Measurements from ENCODE around the gene PAMR1. TPM values are rescaled to one million over a fixed set of nuclear protein-coding genes. Genes with fewer than 3 reads are reported as not detected.

Gene PAMR1
- total RNA-seq, 1 experiment from 2014 or later, result 17.9 TPM

DNA sequence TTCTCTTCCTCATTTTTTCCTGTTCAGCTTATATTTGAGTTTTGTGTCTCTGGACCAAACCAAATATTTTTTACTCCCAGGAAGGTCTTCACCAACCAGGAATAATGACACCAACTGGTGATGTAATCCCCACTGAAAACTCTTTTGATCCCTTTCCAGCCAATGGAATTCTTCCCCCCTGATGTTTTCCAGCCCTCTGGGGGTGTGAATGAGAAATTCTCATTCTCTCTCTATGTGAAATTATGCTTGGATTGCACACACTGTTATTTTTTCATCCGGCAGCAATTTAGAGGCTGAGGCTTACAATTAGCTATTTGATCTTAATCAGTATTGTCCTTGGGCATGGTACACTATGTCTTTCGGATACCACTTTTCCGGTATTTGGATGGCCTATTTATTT is 66.6 kb downstream of the PAMR1 start:
- Mint-ChIP-seq H3K27me3 (ENCODE audit: insufficient read depth, unreplicated experiment) (peaks cover 11% of the 10 kb centered on the region), H3K9me3 (ENCODE audit: unreplicated experiment) (no peaks in the 10 kb centered on the region), H3K36me3 (ENCODE audit: insufficient read depth, unreplicated experiment) (no peaks in the 10 kb centered on the region), H3K27ac (ENCODE audit: unreplicated experiment) (no peak overlapping the region), H3K4me1 (ENCODE audit: low read depth, unreplicated experiment) (no peaks in the 10 kb centered on the region), H3K4me3 (ENCODE audit: unreplicated experiment) (no peak overlapping the region)
- Histone ChIP-seq H3K4me3 (ENCODE audit: low read depth, low read length) (no peak overlapping the region), H3K4me1 (no peaks in the 10 kb centered on the region), H3K27me3 (replicated peaks; ENCODE audit: control insufficient read depth, insufficient read depth, low read length) (no peaks in the 10 kb centered on the region), H3K9me3 (no peaks in the 10 kb centered on the region), H3K36me3 (ENCODE audit: control insufficient read depth, insufficient read depth, low read length) (no peaks in the 10 kb centered on the region)
- intact Hi-C loops (cut with micrococcal nuclease; ENCODE audit: unreplicated experiment), result no loop called here
- BruUV-seq (replicated peaks), result no TSS peak
- no peak for DNase-seq
- POLR2A ChIA-PET, result no interaction called here
- CTCF ChIA-PET, result no interaction called here
- TF ChIP-seq, protein P1, sequence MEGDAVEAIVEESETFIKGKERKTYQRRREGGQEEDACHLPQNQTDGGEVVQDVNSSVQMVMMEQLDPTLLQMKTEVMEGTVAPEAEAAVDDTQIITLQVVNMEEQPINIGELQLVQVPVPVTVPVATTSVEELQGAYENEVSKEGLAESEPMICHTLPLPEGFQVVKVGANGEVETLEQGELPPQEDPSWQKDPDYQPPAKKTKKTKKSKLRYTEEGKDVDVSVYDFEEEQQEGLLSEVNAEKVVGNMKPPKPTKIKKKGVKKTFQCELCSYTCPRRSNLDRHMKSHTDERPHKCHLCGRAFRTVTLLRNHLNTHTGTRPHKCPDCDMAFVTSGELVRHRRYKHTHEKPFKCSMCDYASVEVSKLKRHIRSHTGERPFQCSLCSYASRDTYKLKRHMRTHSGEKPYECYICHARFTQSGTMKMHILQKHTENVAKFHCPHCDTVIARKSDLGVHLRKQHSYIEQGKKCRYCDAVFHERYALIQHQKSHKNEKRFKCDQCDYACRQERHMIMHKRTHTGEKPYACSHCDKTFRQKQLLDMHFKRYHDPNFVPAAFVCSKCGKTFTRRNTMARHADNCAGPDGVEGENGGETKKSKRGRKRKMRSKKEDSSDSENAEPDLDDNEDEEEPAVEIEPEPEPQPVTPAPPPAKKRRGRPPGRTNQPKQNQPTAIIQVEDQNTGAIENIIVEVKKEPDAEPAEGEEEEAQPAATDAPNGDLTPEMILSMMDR (IDR thresholded peaks at IDR 0.05; ENCODE audit: insufficient read depth in 1 of 2, low read depth in 1 of 2, low read length in 1 of 2, severe bottlenecking in 1 of 2, unreplicated experiment in 1 of 2), result no peak

DNA sequence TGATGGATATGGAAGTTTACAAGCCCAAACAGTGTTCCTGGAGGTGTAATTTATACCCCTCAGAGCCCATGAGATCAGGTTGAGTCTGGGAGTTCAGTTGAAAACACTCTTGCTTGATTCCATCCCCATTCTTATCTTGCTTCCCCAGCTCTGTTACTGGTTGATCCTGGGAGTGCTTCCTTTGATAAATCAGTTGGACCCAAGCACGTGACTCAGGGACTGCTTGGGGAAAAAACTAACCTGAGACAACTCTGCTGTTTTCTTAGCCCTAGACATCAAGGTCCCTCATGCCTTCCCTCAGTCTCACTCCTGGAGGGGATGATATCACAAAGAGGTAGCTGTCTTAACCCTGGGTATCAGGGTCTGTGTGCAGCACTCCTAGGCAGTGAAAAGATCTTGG is 71.1 kb downstream of the PAMR1 start:
- DNase-seq, result no peak
- Histone ChIP-seq H3K4me3 (ENCODE audit: low read depth, low read length) (no peak overlapping the region), H3K9me3 (0 out of 2 replicates have a peak, but pooled peaks cover 4% of the 10 kb centered on the region), H3K36me3 (ENCODE audit: control insufficient read depth, insufficient read depth, low read length) (no peaks in the 10 kb centered on the region), H3K4me1 (no peaks in the 10 kb centered on the region), H3K27me3 (replicated peaks; ENCODE audit: control insufficient read depth, insufficient read depth, low read length) (no peaks in the 10 kb centered on the region; the same call in 1 of the 2 replicates)
- CTCF ChIA-PET, result no interaction called here
- Mint-ChIP-seq H3K27me3 (ENCODE audit: insufficient read depth, unreplicated experiment) (peaks cover 11% of the 10 kb centered on the region), H3K27ac (ENCODE audit: unreplicated experiment) (no peak overlapping the region), H3K4me3 (ENCODE audit: unreplicated experiment) (no peak overlapping the region), H3K9me3 (ENCODE audit: unreplicated experiment) (no peaks in the 10 kb centered on the region), H3K36me3 (ENCODE audit: insufficient read depth, unreplicated experiment) (no peaks in the 10 kb centered on the region), H3K4me1 (ENCODE audit: low read depth, unreplicated experiment) (no peaks in the 10 kb centered on the region)
- POLR2A ChIA-PET, result no interaction called here
- intact Hi-C loops (cut with micrococcal nuclease; ENCODE audit: unreplicated experiment), result no loop called here
- TF ChIP-seq, protein P1 (IDR thresholded peaks at IDR 0.05; ENCODE audit: insufficient read depth in 1 of 2, low read depth in 1 of 2, low read length in 1 of 2, severe bottlenecking in 1 of 2, unreplicated experiment in 1 of 2), result no peak
- BruUV-seq (replicated peaks), result no TSS peak

DNA sequence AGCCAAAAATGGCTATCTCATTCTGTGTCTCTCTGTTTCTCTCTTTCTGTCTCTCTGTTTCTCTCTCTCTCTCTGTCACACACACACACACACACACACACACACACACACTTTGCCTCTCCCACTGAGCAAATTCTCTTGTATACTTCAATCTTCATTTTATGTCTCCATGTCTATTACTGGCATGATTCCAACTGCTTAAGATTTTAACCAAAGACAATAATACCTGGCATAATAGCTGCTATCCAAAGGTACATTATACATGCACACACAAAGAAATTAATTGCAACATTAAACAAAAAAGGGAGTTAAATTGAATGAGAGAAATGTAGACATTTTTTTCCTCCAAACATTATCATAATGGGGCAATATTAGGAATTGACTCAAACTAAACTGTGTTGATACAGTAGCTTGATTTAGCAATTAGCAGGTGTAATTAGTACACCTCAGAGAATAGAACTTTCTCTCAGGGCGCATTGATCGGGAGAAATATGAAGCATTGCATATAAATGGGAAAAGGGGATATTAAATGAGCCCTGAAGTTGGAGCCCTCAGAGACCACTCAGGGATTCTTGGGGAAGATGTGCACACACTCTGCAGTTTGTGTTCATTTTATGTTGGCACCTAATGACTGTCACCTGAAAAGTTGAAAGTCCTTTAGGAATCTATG is 88.7 kb downstream of the PAMR1 start:
- Mint-ChIP-seq H3K27me3 (ENCODE audit: insufficient read depth, unreplicated experiment) (peaks cover 9% of the 10 kb centered on the region), H3K4me3 (ENCODE audit: unreplicated experiment) (no peak overlapping the region), H3K27ac (ENCODE audit: unreplicated experiment) (no peak overlapping the region), H3K36me3 (ENCODE audit: insufficient read depth, unreplicated experiment) (no peaks in the 10 kb centered on the region), H3K9me3 (ENCODE audit: unreplicated experiment) (no peaks in the 10 kb centered on the region), H3K4me1 (ENCODE audit: low read depth, unreplicated experiment) (no peaks in the 10 kb centered on the region)
- Histone ChIP-seq H3K9me3 (no peaks in the 10 kb centered on the region), H3K27me3 (replicated peaks; ENCODE audit: control insufficient read depth, insufficient read depth, low read length) (no peaks in the 10 kb centered on the region), H3K36me3 (ENCODE audit: control insufficient read depth, insufficient read depth, low read length) (no peaks in the 10 kb centered on the region), H3K4me1 (no peaks in the 10 kb centered on the region), H3K4me3 (ENCODE audit: low read depth, low read length) (no peak overlapping the region)
- TF ChIP-seq, protein P1 (IDR thresholded peaks at IDR 0.05; ENCODE audit: insufficient read depth in 1 of 2, low read depth in 1 of 2, low read length in 1 of 2, severe bottlenecking in 1 of 2, unreplicated experiment in 1 of 2), result no peak
- intact Hi-C loops (cut with micrococcal nuclease; ENCODE audit: unreplicated experiment), result no loop called here
- POLR2A ChIA-PET, result no interaction called here
- CTCF ChIA-PET, result no interaction called here
- DNase-seq, result no peak
- no TSS peak for BruUV-seq (replicated peaks)

Data from Caco-2 (cell line).